GM13976 (cell line): ENCODE measurements around the gene DCC.

Source experiments
- DNase-seq: peaks from one replicate; pipeline ENCODE4 v3.0.0; 2012; ENCODE audit warnings: low spot score
- in situ Hi-C: fragments of 300-500 bp; cut with MboI; formaldehyde crosslinking; loops from one replicate; pipeline ENCODE4 v1.12.0; 2022; ENCODE audit warnings: low sequenced_read_pairs, mixed read lengths, inconsistent platforms; ENCODE audit not compliant: unreplicated experiment
- TF ChIP-seq, protein P1 (sequence below): IDR thresholded peaks from 2 replicates; pipeline ENCODE4 v1.5.1; 2012; ENCODE audit warnings: borderline replicate concordance, mild to moderate bottlenecking; ENCODE audit not compliant: insufficient read depth; ENCODE audit errors: extremely low read depth, missing control alignments, control extremely low read depth

The DCC gene

DNA sequence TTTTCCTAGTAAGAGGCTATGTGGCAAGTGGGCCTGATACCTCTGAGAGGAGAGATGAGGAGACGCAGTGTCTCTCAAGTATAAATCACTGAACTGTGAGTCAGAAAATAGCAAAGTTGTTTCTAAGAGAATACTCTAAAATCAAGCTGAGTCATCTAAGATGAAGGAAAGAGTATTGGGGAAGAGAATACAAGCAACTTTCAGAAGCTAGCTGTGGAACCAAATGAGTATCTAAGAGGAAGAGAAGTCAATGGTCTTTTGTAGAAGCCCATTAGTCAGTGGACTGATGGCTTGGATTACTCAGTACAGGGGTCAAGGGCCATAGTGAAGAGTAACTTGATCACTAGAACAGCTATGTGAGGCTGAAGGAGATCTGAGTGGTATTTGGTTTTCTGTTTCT lies 2.7 kb upstream of the DCC start:
- no peak for DNase-seq
- TF ChIP-seq, protein P1, sequence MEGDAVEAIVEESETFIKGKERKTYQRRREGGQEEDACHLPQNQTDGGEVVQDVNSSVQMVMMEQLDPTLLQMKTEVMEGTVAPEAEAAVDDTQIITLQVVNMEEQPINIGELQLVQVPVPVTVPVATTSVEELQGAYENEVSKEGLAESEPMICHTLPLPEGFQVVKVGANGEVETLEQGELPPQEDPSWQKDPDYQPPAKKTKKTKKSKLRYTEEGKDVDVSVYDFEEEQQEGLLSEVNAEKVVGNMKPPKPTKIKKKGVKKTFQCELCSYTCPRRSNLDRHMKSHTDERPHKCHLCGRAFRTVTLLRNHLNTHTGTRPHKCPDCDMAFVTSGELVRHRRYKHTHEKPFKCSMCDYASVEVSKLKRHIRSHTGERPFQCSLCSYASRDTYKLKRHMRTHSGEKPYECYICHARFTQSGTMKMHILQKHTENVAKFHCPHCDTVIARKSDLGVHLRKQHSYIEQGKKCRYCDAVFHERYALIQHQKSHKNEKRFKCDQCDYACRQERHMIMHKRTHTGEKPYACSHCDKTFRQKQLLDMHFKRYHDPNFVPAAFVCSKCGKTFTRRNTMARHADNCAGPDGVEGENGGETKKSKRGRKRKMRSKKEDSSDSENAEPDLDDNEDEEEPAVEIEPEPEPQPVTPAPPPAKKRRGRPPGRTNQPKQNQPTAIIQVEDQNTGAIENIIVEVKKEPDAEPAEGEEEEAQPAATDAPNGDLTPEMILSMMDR: no peak
- in situ Hi-C loops: loop anchor here (25.0 kb wide), 1 partner anchor 350 kb away; no protein-coding TSS in a partner anchor

DNA sequence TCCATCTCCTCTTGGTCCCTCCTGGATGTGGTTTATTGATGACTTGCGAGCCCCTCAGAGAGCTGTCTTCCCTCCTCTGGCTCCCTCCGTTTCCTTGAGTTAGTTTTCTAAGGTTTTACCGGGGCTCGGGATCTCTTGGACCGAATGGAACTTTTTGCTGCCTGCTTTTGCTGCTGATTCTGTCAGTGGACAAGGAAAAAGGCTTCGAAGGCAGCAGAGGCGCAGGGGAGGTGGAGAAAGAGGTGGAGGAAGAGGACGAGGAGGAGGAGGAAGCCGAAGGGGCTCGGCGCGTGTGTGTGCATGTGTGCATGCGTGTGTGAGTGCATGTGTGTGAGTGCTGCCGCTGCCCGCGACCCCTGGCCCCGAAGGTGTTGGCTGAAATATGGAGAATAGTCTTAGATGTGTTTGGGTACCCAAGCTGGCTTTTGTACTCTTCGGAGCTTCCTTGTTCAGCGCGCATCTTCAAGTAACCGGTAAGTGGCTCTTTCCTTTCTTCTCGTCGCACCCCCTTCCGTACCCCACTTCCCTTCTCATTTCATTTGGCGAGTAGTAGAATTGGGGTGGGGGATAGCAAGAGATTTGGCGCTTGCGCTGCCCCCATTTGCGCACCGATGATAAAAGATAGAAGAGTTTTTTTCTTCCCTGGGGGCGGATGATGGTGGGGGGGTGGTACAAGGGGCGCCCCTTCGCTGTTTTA lies 557 bp downstream of the DCC start:
- no peak for DNase-seq
- TF ChIP-seq, protein P1: no peak
- in situ Hi-C loops: loop anchor here (25.0 kb wide), 1 partner anchor 347 kb away; no protein-coding TSS in a partner anchor

DNA sequence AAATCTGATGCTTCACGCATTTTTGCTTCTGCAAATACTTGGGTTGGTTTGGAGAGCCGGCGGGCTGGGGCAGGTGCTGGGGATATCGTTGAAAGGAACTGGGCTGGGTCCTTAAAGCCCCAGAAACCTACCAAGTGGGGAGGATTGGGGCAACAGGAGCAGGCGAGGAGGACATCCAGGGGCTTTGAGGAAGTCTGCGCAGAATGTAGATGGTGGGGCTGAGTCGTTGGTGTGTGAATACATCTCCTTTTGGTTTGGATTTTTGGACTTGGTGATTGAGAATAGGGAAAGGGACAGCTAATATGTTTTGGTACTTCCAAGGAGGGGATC lies 1.1 kb downstream of the DCC start:
- TF ChIP-seq, protein P1: no peak
- no peak for DNase-seq
- in situ Hi-C loops: loop anchor here (25.0 kb wide), 1 partner anchor 346 kb away; no protein-coding TSS in a partner anchor

DNA sequence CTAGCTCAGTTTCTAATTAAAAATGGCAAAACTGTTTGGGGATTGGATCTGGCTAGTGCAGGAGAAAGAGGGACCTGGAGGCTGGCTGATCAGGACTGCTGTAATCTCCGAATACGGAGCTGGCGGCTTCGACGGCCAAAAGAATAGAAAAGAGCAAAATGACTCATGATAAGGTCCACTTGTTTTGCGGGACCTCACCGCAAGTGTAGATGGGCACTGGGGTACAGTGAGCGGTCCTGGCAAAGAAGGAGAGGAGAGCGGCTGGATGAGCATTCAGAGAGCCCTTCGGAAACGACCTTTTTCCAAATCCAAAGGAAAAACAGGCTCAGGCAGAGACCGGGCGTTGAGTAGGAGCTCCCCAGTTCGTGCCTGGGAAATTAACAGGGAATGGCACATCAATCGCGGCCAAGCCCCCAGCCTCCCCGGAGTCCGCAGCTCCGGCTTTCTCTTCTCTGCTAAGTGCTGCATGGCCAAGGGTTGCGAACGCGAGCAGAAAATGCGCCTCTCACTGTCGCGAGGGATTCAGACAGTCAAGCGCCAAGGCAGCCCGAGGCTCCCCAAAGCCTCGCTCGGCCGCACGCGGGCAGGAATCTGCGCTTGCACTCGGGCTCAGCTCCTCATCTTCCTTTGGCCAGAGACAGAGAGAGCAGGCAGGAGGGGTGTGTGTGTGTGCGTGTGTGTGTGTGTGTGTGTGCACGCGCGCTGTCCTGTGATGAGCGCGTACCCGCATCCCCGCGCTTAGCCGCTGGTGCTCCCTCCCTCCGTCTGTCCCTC lies 1.8 kb downstream of the DCC start:
- DNase-seq: no peak
- TF ChIP-seq, protein P1: no peak
- in situ Hi-C loops: loop anchor here (25.0 kb wide), 1 partner anchor 346 kb away; no protein-coding TSS in a partner anchor

DNA sequence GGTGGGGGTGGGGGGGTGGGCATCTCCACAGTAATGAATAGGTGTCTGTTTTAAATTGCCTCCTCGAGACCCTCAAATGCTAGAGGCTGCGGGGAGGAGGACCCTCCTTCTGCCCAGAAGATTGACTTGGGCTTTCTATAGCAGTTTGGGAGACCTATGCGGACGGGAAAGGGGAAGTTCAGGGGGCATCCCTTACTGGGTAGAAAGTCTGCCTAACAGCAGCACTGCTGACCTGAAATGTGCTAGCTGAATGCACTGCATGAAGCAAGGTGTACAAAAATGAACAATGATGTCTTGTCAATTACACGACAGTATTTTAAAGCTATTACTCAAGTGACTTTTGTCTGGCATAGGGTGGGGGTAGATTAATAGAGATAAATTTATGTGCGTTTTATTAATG lies 2.5 kb downstream of the DCC start:
- TF ChIP-seq, protein P1: no peak

DNA sequence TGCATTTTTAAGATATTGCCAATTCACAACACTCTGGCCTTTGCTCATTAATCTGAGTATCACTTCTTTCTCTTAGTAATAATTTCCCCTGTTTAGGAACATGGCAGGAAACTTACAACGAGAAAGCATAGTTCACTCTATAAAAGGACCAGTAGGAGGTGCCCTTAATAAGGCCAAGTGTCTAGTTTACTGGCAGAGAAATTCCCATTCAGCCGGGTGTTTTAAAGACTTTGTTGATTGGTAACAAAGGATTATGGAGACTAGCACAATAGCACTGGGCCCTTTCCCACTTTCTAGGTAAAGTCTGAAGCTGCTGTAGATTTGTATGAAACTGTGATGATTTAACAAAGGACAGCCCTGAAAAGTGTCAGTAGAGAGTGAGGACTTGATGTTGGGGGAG lies 3.1 kb downstream of the DCC start:
- DNase-seq: no peak
- TF ChIP-seq, protein P1: no peak
- in situ Hi-C loops: loop anchor here (25.0 kb wide), 1 partner anchor 344 kb away; no protein-coding TSS in a partner anchor

More for the DNA sequence above, 2.5 kb downstream of the DCC start:
- in situ Hi-C loops: loop anchor here (25.0 kb wide), 1 partner anchor 345 kb away; no protein-coding TSS in a partner anchor
- no peak for DNase-seq
